ENCODE measurements around the gene FAM47E.
A peak's percentile ranks its signal among the peaks of the same experiment; 100 is the strongest.

FAM47E gene

GRCh38 chr4:76211769-76212708 lies 39.5 kb upstream of the FAM47E start:
- Histone ChIP-seq H3K4me1 (peaks cover 68% of the 10 kb centered on the region), H3K4me2 (peak overlapping the region; percentile 88), H3K36me3 (no peaks in the 10 kb centered on the region), H3K9ac (peak overlapping the region; percentile 86; the same call in 1 of the 2 replicates), H3K4me3 (peak overlapping the region; percentile 83), H3K27ac (no peak overlapping the region), H3K9me3 (no peaks in the 10 kb centered on the region), H3K27me3 (no peaks in the 10 kb centered on the region), H4K20me1 (peaks cover 54% of the 10 kb centered on the region)
- TF ChIP-seq Cebpa-rat (IDR thresholded peaks at IDR 0.05): no peak

GRCh38 chr4:76212851-76213414 lies 38.6 kb upstream of the FAM47E start:
- no peak for TF ChIP-seq Cebpa-rat (IDR thresholded peaks at IDR 0.05)
- peaks cover 45% of the 10 kb centered on the region for H4K20me1 ChIP-seq
- H3K36me3 ChIP-seq: no peaks in the 10 kb centered on the region
- peaks cover 62% of the 10 kb centered on the region for H3K4me1 ChIP-seq
- peak overlapping the region; percentile 88 for H3K4me2 ChIP-seq
- H3K9me3 ChIP-seq: no peaks in the 10 kb centered on the region
- peak overlapping the region; percentile 89 for H3K27ac ChIP-seq
- peak overlapping the region; percentile 83 for H3K4me3 ChIP-seq
- no peaks in the 10 kb centered on the region for H3K27me3 ChIP-seq
- peak overlapping the region; percentile 86 for H3K9ac ChIP-seq

GRCh38 chr4:76213415-76214176 lies 37.9 kb upstream of the FAM47E start, which contains the start of gene SCARB2:
Gene SCARB2 (minus strand): TSS chr4:76213824. CDS start chr4:76213543, 281 bp downstream.
- no peaks in the 10 kb centered on the region for H3K9me3 ChIP-seq
- peaks cover 39% of the 10 kb centered on the region for H4K20me1 ChIP-seq
- H3K9ac ChIP-seq: peak within 1 kb of the TSS; percentile 86
- peak within 1 kb of the TSS; percentile 89 for H3K27ac ChIP-seq
- H3K4me1 ChIP-seq: peaks cover 56% of the 10 kb centered on the region
- H3K4me2 ChIP-seq: peak within 1 kb of the TSS; percentile 88
- H3K36me3 ChIP-seq: no peaks in the 10 kb centered on the region
- TF ChIP-seq Cebpa-rat (IDR thresholded peaks at IDR 0.05): no peak
- no peaks in the 10 kb centered on the region for H3K27me3 ChIP-seq
- peak within 1 kb of the TSS; percentile 83 for H3K4me3 ChIP-seq

- H3K36me3 ChIP-seq: no peaks in the 10 kb centered on the region
- peak overlapping the region; percentile 89 for H3K27ac ChIP-seq
- H3K4me2 ChIP-seq: peak overlapping the region; percentile 88
- peaks cover 38% of the 10 kb centered on the region for H4K20me1 ChIP-seq
- H3K4me3 ChIP-seq: peak overlapping the region; percentile 83
- H3K9me3 ChIP-seq: no peaks in the 10 kb centered on the region
- peaks cover 49% of the 10 kb centered on the region for H3K4me1 ChIP-seq
- H3K27me3 ChIP-seq: no peaks in the 10 kb centered on the region
- TF ChIP-seq Cebpa-rat (IDR thresholded peaks at IDR 0.05): no peak
- H3K9ac ChIP-seq: peak overlapping the region; percentile 86
Measured at GRCh38 chr4:76214177-76214675, 37.3 kb upstream of the FAM47E start.

- Histone ChIP-seq H3K9ac (no peak overlapping the region), H3K4me3 (no peak overlapping the region), H3K4me1 (peaks cover 41% of the 10 kb centered on the region), H3K9me3 (no peaks in the 10 kb centered on the region), H4K20me1 (peaks cover 29% of the 10 kb centered on the region), H3K36me3 (no peaks in the 10 kb centered on the region), H3K4me2 (peak overlapping the region; percentile 88), H3K27ac (no peak overlapping the region), H3K27me3 (no peaks in the 10 kb centered on the region)
- no peak for TF ChIP-seq Cebpa-rat (IDR thresholded peaks at IDR 0.05)
Measured at GRCh38 chr4:76215077-76215476, 36.4 kb upstream of the FAM47E start.

- Histone ChIP-seq H3K27ac (no peak overlapping the region), H4K20me1 (peaks cover 16% of the 10 kb centered on the region), H3K9me3 (no peaks in the 10 kb centered on the region), H3K9ac (no peak overlapping the region), H3K4me1 (peaks cover 32% of the 10 kb centered on the region), H3K4me2 (no peak overlapping the region), H3K4me3 (no peak overlapping the region), H3K27me3 (no peaks in the 10 kb centered on the region), H3K36me3 (no peaks in the 10 kb centered on the region)
- TF ChIP-seq Cebpa-rat (IDR thresholded peaks at IDR 0.05): no peak
Measured at GRCh38 chr4:76216524-76216923, 35.0 kb upstream of the FAM47E start.

GRCh38 chr4:76216975-76217814 lies 34.3 kb upstream of the FAM47E start:
- no peaks in the 10 kb centered on the region for H3K36me3 ChIP-seq
- no peaks in the 10 kb centered on the region for H3K27me3 ChIP-seq
- no peak overlapping the region for H3K27ac ChIP-seq
- H4K20me1 ChIP-seq: peaks cover 9% of the 10 kb centered on the region
- peaks cover 26% of the 10 kb centered on the region for H3K4me1 ChIP-seq
- no peak overlapping the region for H3K9ac ChIP-seq
- no peaks in the 10 kb centered on the region for H3K9me3 ChIP-seq
- no peak overlapping the region for H3K4me2 ChIP-seq
- H3K4me3 ChIP-seq: no peak overlapping the region
- TF ChIP-seq Cebpa-rat (IDR thresholded peaks at IDR 0.05): no peak

- no peak overlapping the region for H3K4me3 ChIP-seq
- no peak overlapping the region for H3K27ac ChIP-seq
- no peak overlapping the region for H3K9ac ChIP-seq
- H3K36me3 ChIP-seq: no peaks in the 10 kb centered on the region
- H3K4me1 ChIP-seq: peaks cover 15% of the 10 kb centered on the region
- H3K4me2 ChIP-seq: no peak overlapping the region
- no peaks in the 10 kb centered on the region for H4K20me1 ChIP-seq
- no peak for TF ChIP-seq Cebpa-rat (IDR thresholded peaks at IDR 0.05)
- H3K9me3 ChIP-seq: no peaks in the 10 kb centered on the region
- H3K27me3 ChIP-seq: no peaks in the 10 kb centered on the region
Measured at GRCh38 chr4:76219299-76220055, 32.0 kb upstream of the FAM47E start.
